ENCODE measurements around the gene LVRN. TPM values are rescaled to one million over a fixed set of nuclear protein-coding genes. Genes with fewer than 3 reads are reported as not detected.
A peak's percentile ranks its signal among the peaks of the same experiment; 100 is the strongest.
"Not testable (repeated sequence)": the region's sequence is repeated elsewhere in the genome, so short reads cannot be mapped to it uniquely, and the experiment has no call there.

The LVRN gene
- total RNA-seq (not detected), polyA plus RNA-seq (not detected)

GRCh38 chr5:115962239-115962564, at the start of gene LVRN:
LVRN (plus strand) TSS chr5:115962475; CDS start chr5:115962618, 143 bp downstream.
- Mint-ChIP-seq H3K4me1 (peaks cover 0 to 11% (median 0%) of the 10 kb centered on the region in 4 donors), H3K4me3 (peak within 1 kb of the TSS in 1 of 4 donors; percentile 32), H3K27me3 (peaks cover 40% of the 10 kb centered on the region), H3K9me3 (peaks cover 0 to 4% (median 1%) of the 10 kb centered on the region in 7 donors), H3K36me3 (peaks cover 4% of the 10 kb centered on the region), H3K27ac (no peak within 1 kb of the TSS)
- ATAC-seq (ENCODE audit: low read depth in 2 of 2): no peak
- Histone ChIP-seq H3K4me1 (ENCODE audit: control insufficient read depth, insufficient read depth, low read length, poor library complexity, severe bottlenecking) (peaks cover 8% of the 10 kb centered on the region), H3K9me3 (ENCODE audit: control insufficient read depth in 2 of 2, low read length in 2 of 2) (no peaks in the 10 kb centered on the region), H3K36me3 (ENCODE audit: control insufficient read depth, insufficient read depth, low read length) (no peaks in the 10 kb centered on the region), H3K27ac (ENCODE audit: insufficient read depth, low read length, poor library complexity, severe bottlenecking) (no peak within 1 kb of the TSS), H3K27me3 (ENCODE audit: control insufficient read depth, insufficient read depth, low read length) (peaks cover 22% of the 10 kb centered on the region), H3K4me3 (ENCODE audit: low read depth, low read length) (no peak within 1 kb of the TSS)
- no peak for DNase-seq

GRCh38 chr5:115913623-115914400, 48.5 kb upstream of the LVRN start:
- H3K36me3 Mint-ChIP-seq: peaks cover 13% of the 10 kb centered on the region
- not testable (repeated sequence) for H3K27me3 ChIP-seq (ENCODE audit: control insufficient read depth, insufficient read depth, low read length); H3K4me3 ChIP-seq (ENCODE audit: low read depth, low read length); H3K4me1 ChIP-seq (ENCODE audit: control insufficient read depth, insufficient read depth, low read length, poor library complexity, severe bottlenecking); H3K27me3 Mint-ChIP-seq; H3K4me3 Mint-ChIP-seq; ATAC-seq (ENCODE audit: low read depth in 2 of 2); DNase-seq; H3K9me3 Mint-ChIP-seq; H3K4me1 Mint-ChIP-seq; H3K27ac Mint-ChIP-seq; H3K36me3 ChIP-seq (ENCODE audit: control insufficient read depth, insufficient read depth, low read length); H3K27ac ChIP-seq (ENCODE audit: insufficient read depth, low read length, poor library complexity, severe bottlenecking); H3K9me3 ChIP-seq (ENCODE audit: control insufficient read depth in 2 of 2, low read length in 2 of 2)

- H3K9me3 Mint-ChIP-seq: peaks cover 0 to 1% (median 0%) of the 10 kb centered on the region in 7 donors
- H3K27me3 Mint-ChIP-seq: no peaks in the 10 kb centered on the region
- no peaks in the 10 kb centered on the region for H3K4me1 Mint-ChIP-seq
- H3K27ac Mint-ChIP-seq: no peak overlapping the region
- Histone ChIP-seq H3K4me1 (ENCODE audit: control insufficient read depth, insufficient read depth, low read length, poor library complexity, severe bottlenecking) (no peaks in the 10 kb centered on the region), H3K27ac (ENCODE audit: insufficient read depth, low read length, poor library complexity, severe bottlenecking) (no peak overlapping the region), H3K4me3 (ENCODE audit: low read depth, low read length) (no peak overlapping the region), H3K9me3 (ENCODE audit: control insufficient read depth in 2 of 2, low read length in 2 of 2) (no peaks in the 10 kb centered on the region), H3K36me3 (ENCODE audit: control insufficient read depth, insufficient read depth, low read length) (no peaks in the 10 kb centered on the region), H3K27me3 (ENCODE audit: control insufficient read depth, insufficient read depth, low read length) (no peaks in the 10 kb centered on the region)
- DNase-seq (no peak), ATAC-seq (ENCODE audit: low read depth in 2 of 2) (no peak)
- H3K4me3 Mint-ChIP-seq: no peak overlapping the region
- peaks cover 8% of the 10 kb centered on the region for H3K36me3 Mint-ChIP-seq
Observed at GRCh38 chr5:115920171-115920725, 42.0 kb upstream of the LVRN start.

- H3K9me3 ChIP-seq (ENCODE audit: control insufficient read depth in 2 of 2, low read length in 2 of 2); H3K9me3 Mint-ChIP-seq; H3K4me1 Mint-ChIP-seq; DNase-seq; H3K4me3 Mint-ChIP-seq; H3K36me3 Mint-ChIP-seq; H3K4me3 ChIP-seq (ENCODE audit: low read depth, low read length); H3K27ac ChIP-seq (ENCODE audit: insufficient read depth, low read length, poor library complexity, severe bottlenecking); H3K4me1 ChIP-seq (ENCODE audit: control insufficient read depth, insufficient read depth, low read length, poor library complexity, severe bottlenecking); H3K36me3 ChIP-seq (ENCODE audit: control insufficient read depth, insufficient read depth, low read length); H3K27ac Mint-ChIP-seq; H3K27me3 ChIP-seq (ENCODE audit: control insufficient read depth, insufficient read depth, low read length); H3K27me3 Mint-ChIP-seq; ATAC-seq (ENCODE audit: low read depth in 2 of 2): not testable (repeated sequence)
Observed at GRCh38 chr5:115928578-115929407, 33.5 kb upstream of the LVRN start.

- ATAC-seq (ENCODE audit: low read depth in 2 of 2); H3K4me3 ChIP-seq (ENCODE audit: low read depth, low read length); H3K9me3 ChIP-seq (ENCODE audit: control insufficient read depth in 2 of 2, low read length in 2 of 2); H3K36me3 Mint-ChIP-seq; H3K4me3 Mint-ChIP-seq; H3K27me3 Mint-ChIP-seq; DNase-seq; H3K27me3 ChIP-seq (ENCODE audit: control insufficient read depth, insufficient read depth, low read length); H3K27ac Mint-ChIP-seq; H3K36me3 ChIP-seq (ENCODE audit: control insufficient read depth, insufficient read depth, low read length); H3K4me1 Mint-ChIP-seq; H3K4me1 ChIP-seq (ENCODE audit: control insufficient read depth, insufficient read depth, low read length, poor library complexity, severe bottlenecking); H3K9me3 Mint-ChIP-seq; H3K27ac ChIP-seq (ENCODE audit: insufficient read depth, low read length, poor library complexity, severe bottlenecking): not testable (repeated sequence)
Observed at GRCh38 chr5:115930171-115930570, 32.1 kb upstream of the LVRN start.

GRCh38 chr5:115930630-115931337, 31.5 kb upstream of the LVRN start:
- H3K36me3 Mint-ChIP-seq: no peaks in the 10 kb centered on the region
- no peaks in the 10 kb centered on the region for H3K9me3 Mint-ChIP-seq
- Histone ChIP-seq H3K4me3 (ENCODE audit: low read depth, low read length) (no peak overlapping the region), H3K27ac (ENCODE audit: insufficient read depth, low read length, poor library complexity, severe bottlenecking) (no peak overlapping the region), H3K27me3 (ENCODE audit: control insufficient read depth, insufficient read depth, low read length) (no peaks in the 10 kb centered on the region), H3K9me3 (ENCODE audit: control insufficient read depth in 2 of 2, low read length in 2 of 2) (no peaks in the 10 kb centered on the region), H3K4me1 (ENCODE audit: control insufficient read depth, insufficient read depth, low read length, poor library complexity, severe bottlenecking) (no peaks in the 10 kb centered on the region), H3K36me3 (ENCODE audit: control insufficient read depth, insufficient read depth, low read length) (no peaks in the 10 kb centered on the region)
- no peak overlapping the region for H3K27ac Mint-ChIP-seq
- no peaks in the 10 kb centered on the region for H3K4me1 Mint-ChIP-seq
- DNase-seq: no peak
- ATAC-seq (ENCODE audit: low read depth in 2 of 2): no peak
- no peak overlapping the region for H3K4me3 Mint-ChIP-seq
- peaks cover 8% of the 10 kb centered on the region for H3K27me3 Mint-ChIP-seq

- H3K27ac Mint-ChIP-seq: no peak overlapping the region
Observed at GRCh38 chr5:115932991-115933390, 29.3 kb upstream of the LVRN start.

More at GRCh38 chr5:115932991-115933390, 29.3 kb upstream of the LVRN start:
- Mint-ChIP-seq H3K27me3 (peaks cover 8% of the 10 kb centered on the region), H3K36me3 (no peaks in the 10 kb centered on the region), H3K9me3 (no peaks in the 10 kb centered on the region), H3K4me1 (no peaks in the 10 kb centered on the region), H3K4me3 (no peak overlapping the region)
- Histone ChIP-seq H3K36me3 (ENCODE audit: control insufficient read depth, insufficient read depth, low read length) (no peaks in the 10 kb centered on the region), H3K4me1 (ENCODE audit: control insufficient read depth, insufficient read depth, low read length, poor library complexity, severe bottlenecking) (no peaks in the 10 kb centered on the region), H3K4me3 (ENCODE audit: low read depth, low read length) (no peak overlapping the region), H3K27me3 (ENCODE audit: control insufficient read depth, insufficient read depth, low read length) (no peaks in the 10 kb centered on the region), H3K9me3 (ENCODE audit: control insufficient read depth in 2 of 2, low read length in 2 of 2) (no peaks in the 10 kb centered on the region), H3K27ac (ENCODE audit: insufficient read depth, low read length, poor library complexity, severe bottlenecking) (no peak overlapping the region)
- ATAC-seq (ENCODE audit: low read depth in 2 of 2) (no peak), DNase-seq (no peak)
